GM12878 (cell line): ENCODE measurements around the gene SKP2. TPM values are rescaled to one million over a fixed set of nuclear protein-coding genes. Genes with fewer than 3 reads are reported as not detected.
A peak's percentile ranks its signal among the peaks of the same experiment; 100 is the strongest.

Experiments
- ASH2L ChIP-seq: fragments of 300-600, 200-600 bp; sonication (generic); IDR thresholded peaks from 2 replicates; pipeline ENCODE4 v1.6.1; 2017; ENCODE audit warnings: low read depth, mild to moderate bottlenecking, borderline replicate concordance
- BCL3 ChIP-seq: IDR thresholded peaks from 2 replicates; pipeline ENCODE4 v1.6.1; 2011; ENCODE audit warnings: borderline replicate concordance, low read depth, mild to moderate bottlenecking, moderate library complexity, low read length; ENCODE audit not compliant: insufficient read depth, poor library complexity, severe bottlenecking
- CHD4 ChIP-seq: fragments of 200-600 bp; sonication (generic); IDR thresholded peaks from 2 replicates; pipeline ENCODE4 v1.6.1; 2016; ENCODE audit warnings: mild to moderate bottlenecking
- CREB1 ChIP-seq: IDR thresholded peaks from 2 replicates; pipeline ENCODE4 v1.6.1; 2012; ENCODE audit warnings: low read depth, mild to moderate bottlenecking, inconsistent platforms
- CUX1 ChIP-seq: IDR thresholded peaks from 2 replicates; pipeline ENCODE4 v1.6.1; 2012; ENCODE audit warnings: improper control_type of control experiment, low read depth, low read length; ENCODE audit not compliant: insufficient replicate concordance
- EED ChIP-seq: sonication (generic); IDR thresholded peaks from 2 replicates; pipeline ENCODE4 v1.6.1; 2016; ENCODE audit warnings: antibody characterized with exemption, low read depth
- HDAC2 ChIP-seq: fragments of 200-600 bp; sonication (generic); IDR thresholded peaks from 2 replicates; pipeline ENCODE4 v1.6.1; 2017
- IKZF1 ChIP-seq: fragments of 450-650 bp; conservative IDR thresholded peaks from 2 replicates; pipeline ENCODE4 v1.6.1; 2017; ENCODE audit warnings: antibody characterized with exemption, mild to moderate bottlenecking
- NFYB ChIP-seq: IDR thresholded peaks from 2 replicates; pipeline ENCODE4 v1.6.1; 2011; ENCODE audit warnings: low read depth, mild to moderate bottlenecking, low read length, improper control_type of control experiment, moderate library complexity; ENCODE audit not compliant: insufficient read depth
- NR2F1 ChIP-seq: fragments of 450-650 bp; conservative IDR thresholded peaks from 2 replicates; pipeline ENCODE4 v1.6.1; 2017; ENCODE audit warnings: mild to moderate bottlenecking
- PBX3 ChIP-seq: IDR thresholded peaks from 2 replicates; pipeline ENCODE4 v1.6.1; 2011; ENCODE audit warnings: mild to moderate bottlenecking, low read depth, low read length, moderate library complexity; ENCODE audit not compliant: insufficient replicate concordance
- PKNOX1 ChIP-seq: fragments of 450-650 bp; IDR thresholded peaks from 2 replicates; pipeline ENCODE4 v1.6.1; 2016; ENCODE audit warnings: mild to moderate bottlenecking
- POLR2A ChIP-seq: IDR thresholded peaks from 2 replicates; pipeline ENCODE4 v1.6.1; 2011; ENCODE audit warnings: low read depth, mild to moderate bottlenecking, low read length
- POLR2AphosphoS2 ChIP-seq: IDR thresholded peaks from 2 replicates; pipeline ENCODE4 v1.6.1; 2011; ENCODE audit warnings: low read depth, mild to moderate bottlenecking, low read length, improper control_type of control experiment, moderate library complexity
- RB1 ChIP-seq: fragments of 450-650 bp; formaldehyde crosslinking; IDR thresholded peaks from 2 replicates; pipeline ENCODE4 v1.6.1; 2017; ENCODE audit warnings: mild to moderate bottlenecking, borderline replicate concordance
- SMAD5 ChIP-seq: IDR thresholded peaks from 2 replicates; pipeline ENCODE4 v1.6.1; 2016; ENCODE audit warnings: antibody characterized with exemption, low read depth
- SMC3 ChIP-seq: IDR thresholded peaks from 2 replicates; pipeline ENCODE4 v1.6.1; 2011; ENCODE audit warnings: low read length, improper control_type of control experiment, borderline replicate concordance
- SP1 ChIP-seq: IDR thresholded peaks from one replicate; pipeline ENCODE4 v1.6.1; 2011; ENCODE audit warnings: low read depth, low read length
- SRF ChIP-seq, 2 experiments: IDR thresholded peaks; 2 replicates each; pipeline ENCODE4 v1.6.1; 2011; ENCODE audit warnings: low read depth in 2 of 2, low read length in 2 of 2, mild to moderate bottlenecking in 1 of 2, moderate library complexity in 1 of 2
- TCF12 ChIP-seq: IDR thresholded peaks from 2 replicates; pipeline ENCODE4 v1.6.1; 2011; ENCODE audit warnings: low read depth, mild to moderate bottlenecking, low read length
- ZNF207 ChIP-seq: fragments of 450-650 bp; IDR thresholded peaks from 2 replicates; pipeline ENCODE4 v1.6.1; 2014; ENCODE audit warnings: antibody characterized with exemption, mild to moderate bottlenecking, borderline replicate concordance
- ZNF622 ChIP-seq: fragments of 450-650 bp; IDR thresholded peaks from 2 replicates; pipeline ENCODE4 v1.6.1; 2017; ENCODE audit warnings: mild to moderate bottlenecking, inconsistent platforms
- ZZZ3 ChIP-seq: IDR thresholded peaks from 2 replicates; pipeline ENCODE4 v1.6.1; 2011; ENCODE audit warnings: low read depth; ENCODE audit not compliant: control insufficient read depth, insufficient read length
- polyA plus RNA-seq, 11 experiments: library from polyadenylated mRNA; depleted of rRNA in 4 of 11; unstranded in 6 of 11; stranded (reverse) in 5 of 11; fragments of >200 nt; fragmentation: Nextera tagmentation in 4 of 11; fragmentation: Illumina TruSeq in 1 of 11; extraction: Ambion mirVana in 4 of 11; extraction: Trizol in 1 of 11; gene quantifications; 1 replicate in 1 of 11; 2 replicates in 10 of 11; pipeline versions ENCODE4 v1.2.1 to v1.2.3, GENCODE V29; 2011 to 2016; ENCODE audit warnings: inconsistent platforms in 2 of 11, missing spikeins in 2 of 11, low read depth in 1 of 11
- total RNA-seq, 4 experiments: library from RNA; depleted of rRNA in 3 of 4; stranded (reverse); fragments of >200 nt in 3 of 4; fragmentation: Illumina TruSeq in 1 of 4; extraction: Trizol in 1 of 4; gene quantifications; 2 replicates each; pipeline versions ENCODE4 v1.2.1 to v1.2.3, GENCODE V29; 2013 to 2021

Gene SKP2
- total and polyA plus RNA-seq, 10 of the 15 experiments (the other 5 are each of a cell fraction or from before 2014, with no cell fraction given) = 13.9 to 50.8 (median 36.9) TPM

- TF ChIP-seq CUX1 = peak; percentile 19
- 0 out of 2 replicates have a peak, but pooled peaks have one; percentile 31 for TF ChIP-seq EED
- no peak for TF ChIP-seq PBX3
- no peak for TF ChIP-seq CHD4
- TF ChIP-seq BCL3 = no peak
- peak; percentile 70 for TF ChIP-seq PKNOX1
- TF ChIP-seq POLR2A = no peak
- TF ChIP-seq ASH2L = no peak
- peak; percentile 60 for TF ChIP-seq IKZF1
- no peak for TF ChIP-seq SMAD5
- no peak for TF ChIP-seq SMC3
- no peak for TF ChIP-seq TCF12
- peak; percentile 54; the same call in 1 of the 2 replicates for TF ChIP-seq CREB1
- TF ChIP-seq SRF (IDR thresholded peaks at IDR 0.05; ENCODE audit: low read depth in 2 of 2, low read length in 2 of 2) = no peak
- no peak for TF ChIP-seq ZZZ3
- TF ChIP-seq ZNF622 = no peak
- no peak for TF ChIP-seq SP1
- TF ChIP-seq HDAC2 = no peak
- no peak for TF ChIP-seq ZNF207
- no peak for TF ChIP-seq POLR2AphosphoS2
- TF ChIP-seq NFYB = no peak
- TF ChIP-seq RB1 = no peak
- no peak for TF ChIP-seq NR2F1
These were observed 25.2 kb downstream of the SKP2 start (continued) for GRCh38 chr5:36177154-36177553.
